Measurements from ENCODE around the gene HMG20A.

The HMG20A gene

DNA sequence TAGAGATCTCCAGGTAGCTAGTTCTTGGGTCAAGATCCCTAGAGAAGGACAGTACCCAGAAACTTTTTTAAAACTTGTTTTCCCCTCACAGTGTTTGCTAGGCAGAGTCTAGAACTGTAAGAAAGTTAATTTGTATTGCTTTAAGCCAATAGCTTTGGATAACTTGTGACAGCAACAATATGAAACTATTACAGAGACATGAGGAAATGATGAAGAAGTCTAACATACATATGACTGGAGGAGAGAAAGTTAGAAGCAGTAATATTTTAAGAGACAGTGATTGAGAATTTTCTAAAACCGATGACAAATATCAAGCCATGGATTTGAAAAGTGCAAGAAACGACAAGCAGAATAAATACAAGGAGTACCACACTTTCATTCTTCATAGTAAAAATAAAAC, 10.0 kb downstream of the HMG20A start:
- DNase-seq: no peak

GRCh38 chr15:77436822-77437221, 16.1 kb downstream of the HMG20A start:
- no peak for DNase-seq

DNA sequence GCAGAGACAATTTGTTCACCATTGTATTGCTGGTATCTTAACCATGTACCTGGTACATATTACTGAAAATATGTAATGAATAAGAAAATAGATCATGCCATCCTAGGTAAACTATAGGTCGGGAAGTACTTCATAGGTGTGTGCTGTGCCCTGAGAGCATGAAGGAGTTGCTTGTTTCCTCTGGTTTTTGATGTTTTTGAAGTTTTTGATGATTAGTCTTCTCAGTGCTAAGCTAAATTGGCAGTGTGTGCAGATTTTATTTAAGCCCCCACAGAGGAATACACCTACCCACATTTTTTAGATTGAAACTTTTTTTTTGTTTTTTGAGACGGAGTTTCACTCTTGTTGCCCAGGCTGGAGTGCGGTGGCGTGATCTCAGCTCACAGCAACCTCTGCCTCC, 16.6 kb downstream of the HMG20A start:
- no peak for DNase-seq

GRCh38 chr15:77440378-77440999, 19.8 kb downstream of the HMG20A start:
- no peak for DNase-seq

DNA sequence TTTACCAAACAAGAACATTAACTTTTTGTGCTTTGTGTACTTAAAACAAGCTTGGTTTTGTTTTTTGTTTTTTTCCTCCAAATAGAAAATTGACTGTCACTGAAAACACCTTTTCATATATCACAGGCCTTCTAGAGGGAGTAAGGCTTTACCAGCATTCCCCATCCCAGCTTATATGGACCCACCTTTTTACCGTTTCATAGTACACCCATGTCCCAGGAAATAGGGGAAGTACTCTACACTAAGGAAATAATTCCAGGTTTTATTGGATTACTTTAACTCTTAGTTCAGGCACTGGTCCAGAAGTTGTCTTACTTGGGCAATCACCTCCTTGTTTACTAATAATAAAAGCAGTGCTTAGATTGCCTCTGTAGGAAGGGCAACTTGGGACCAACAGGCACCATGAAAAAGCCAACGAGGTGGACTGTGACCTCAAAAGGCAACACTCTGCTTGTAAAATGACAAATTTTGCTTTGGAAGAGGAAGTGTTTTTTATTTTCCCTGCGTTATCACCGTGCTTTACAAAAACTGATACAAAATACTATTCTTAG, 26.2 kb downstream of the HMG20A start:
- no peak for DNase-seq

GRCh38 chr15:77454265-77454664, 33.6 kb downstream of the HMG20A start:
- DNase-seq: no peak

- no peak for DNase-seq
Measured at GRCh38 chr15:77454951-77455350, 34.3 kb downstream of the HMG20A start.

DNA sequence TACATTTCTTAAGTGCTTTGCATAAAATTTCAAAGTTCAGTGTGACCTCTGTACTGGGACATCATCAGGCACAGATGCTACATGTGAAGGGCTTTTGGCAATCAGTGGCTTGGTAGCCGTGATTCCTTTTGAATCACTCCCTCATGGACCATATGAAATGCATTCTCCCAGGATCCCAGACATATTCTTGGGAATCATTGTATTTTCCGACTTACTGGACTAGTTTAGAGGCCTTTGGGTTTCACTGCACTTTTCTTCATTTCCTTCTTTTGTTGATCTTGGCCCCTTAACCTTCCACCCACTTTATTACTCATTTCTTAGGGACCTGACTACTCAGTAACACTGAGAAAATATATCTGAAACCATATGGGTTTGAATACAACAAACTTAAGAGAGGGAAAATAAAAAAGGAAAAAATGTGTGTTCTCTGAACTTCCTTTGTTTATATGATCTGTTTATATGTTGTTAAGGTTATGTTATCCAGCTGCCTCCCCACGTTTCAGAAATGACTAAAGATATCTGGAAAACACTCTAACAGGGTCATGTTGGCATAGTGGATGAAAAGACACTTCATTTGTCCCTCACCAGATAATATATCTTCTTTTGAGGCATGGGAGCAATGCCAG, 35.1 kb downstream of the HMG20A start:
- DNase-seq: no peak

DNA sequence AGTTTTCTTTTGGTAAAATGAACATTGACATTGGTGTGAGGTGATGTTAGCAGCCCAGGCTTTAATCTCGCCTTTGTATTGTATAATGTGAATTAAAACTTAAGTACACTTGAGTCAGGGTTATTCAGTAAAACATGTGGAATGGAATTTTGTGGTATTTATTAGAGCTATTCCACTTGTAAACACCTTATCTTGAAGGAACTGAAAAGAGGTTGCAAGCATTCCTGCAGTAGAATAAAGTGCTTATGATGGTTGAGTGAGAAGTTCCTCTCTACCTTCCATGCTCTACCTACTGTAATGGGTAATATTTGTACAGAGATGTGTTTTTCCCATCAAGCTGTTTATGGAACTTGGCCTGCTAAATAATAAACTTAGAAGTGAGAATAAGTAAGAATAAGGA, 36.1 kb downstream of the HMG20A start:
- DNase-seq: no peak

DNA sequence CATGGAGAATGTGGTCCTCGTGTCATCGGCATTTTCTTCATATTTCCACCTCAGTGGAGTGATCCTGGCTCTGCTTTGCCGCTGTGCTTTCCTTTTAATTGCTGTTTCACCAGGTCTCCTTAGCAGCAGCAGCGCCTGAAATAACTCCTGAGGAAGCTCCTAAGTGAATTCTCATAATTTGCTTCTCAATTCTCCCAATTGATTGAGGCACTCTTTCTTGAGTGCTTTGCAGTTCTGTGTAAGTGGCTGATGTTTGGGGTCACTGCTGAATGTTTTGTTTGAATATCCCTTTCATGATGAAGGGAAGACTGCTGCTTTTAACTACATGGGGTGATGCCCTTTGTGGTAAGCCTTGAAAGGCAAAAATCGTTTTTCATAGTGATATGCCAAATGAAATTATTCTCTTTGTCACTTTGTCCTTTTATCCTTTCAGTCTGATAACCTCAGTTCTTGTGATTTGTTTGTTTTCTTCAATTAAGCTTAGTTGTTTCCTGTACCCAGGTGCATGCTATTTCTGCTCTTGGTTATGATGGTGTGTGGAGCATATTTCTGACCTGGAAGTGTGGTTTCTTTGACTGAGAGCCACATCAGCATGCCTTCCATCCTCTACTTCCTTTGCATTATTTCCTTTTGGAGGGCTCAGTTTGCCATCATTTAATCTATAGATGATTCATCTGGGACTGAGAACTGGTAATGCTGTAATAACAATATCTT, 36.7 kb downstream of the HMG20A start:
- DNase-seq: no peak

DNA sequence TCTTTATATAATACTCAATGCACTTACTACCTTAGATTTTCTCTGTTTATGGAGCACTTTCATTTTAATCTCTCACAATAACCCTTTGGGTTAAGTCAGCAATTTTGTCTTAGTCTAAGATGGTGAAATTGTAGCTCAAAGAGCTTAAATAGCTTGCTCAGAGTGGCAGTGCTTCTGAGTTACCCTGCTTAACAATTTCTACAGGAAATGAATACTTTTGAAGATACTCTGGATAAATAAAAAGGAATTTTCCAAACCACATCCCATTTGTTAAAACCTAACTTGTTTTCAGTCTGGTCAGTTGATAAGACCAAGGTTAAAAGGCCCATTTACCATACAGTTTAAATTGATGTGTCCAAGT, 37.2 kb downstream of the HMG20A start:
- DNase-seq: no peak

- DNase-seq: no peak
Measured at GRCh38 chr15:77459031-77459430, 38.3 kb downstream of the HMG20A start.

DNA sequence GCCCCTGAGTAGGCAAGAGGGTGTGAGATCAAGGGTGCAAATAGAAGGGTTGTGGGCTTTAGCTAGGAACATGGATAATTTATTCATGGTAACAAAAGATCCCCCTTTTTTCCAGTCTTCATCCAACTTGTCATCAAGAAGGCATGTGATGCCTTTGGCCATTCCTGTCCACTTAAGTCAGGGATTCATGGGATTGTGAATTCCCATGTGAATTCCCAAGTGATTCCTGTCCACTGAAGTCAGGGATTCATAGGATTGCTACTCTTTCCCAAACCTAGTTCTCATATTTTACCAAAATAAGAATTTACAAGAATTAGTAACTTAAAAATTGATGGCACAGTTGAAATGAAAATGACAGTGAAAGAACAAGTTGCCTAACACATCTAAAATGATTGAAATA, 40.8 kb downstream of the HMG20A start:
- DNase-seq: no peak

GRCh38 chr15:77464129-77464865, 43.6 kb downstream of the HMG20A start:
- DNase-seq: no peak

DNA sequence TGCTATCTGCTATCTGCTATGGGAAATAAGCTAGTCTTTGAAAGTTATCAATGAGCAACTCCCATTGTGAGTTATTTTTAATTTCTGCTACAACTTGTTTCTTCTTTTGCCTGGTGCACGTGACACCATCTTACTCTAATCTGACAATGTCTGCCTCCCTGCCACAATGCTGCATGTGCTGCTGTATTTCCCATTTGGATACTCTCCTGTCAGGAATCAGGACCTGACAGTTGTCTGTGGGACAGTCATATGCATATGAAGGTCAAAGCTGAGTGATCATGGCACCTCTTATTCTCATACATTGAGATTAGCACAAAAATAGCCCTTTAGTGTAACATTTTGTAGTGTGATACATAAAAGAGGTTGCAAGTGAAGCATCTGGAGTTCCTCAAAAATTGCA, 45.8 kb downstream of the HMG20A start:
- DNase-seq: no peak

DNA sequence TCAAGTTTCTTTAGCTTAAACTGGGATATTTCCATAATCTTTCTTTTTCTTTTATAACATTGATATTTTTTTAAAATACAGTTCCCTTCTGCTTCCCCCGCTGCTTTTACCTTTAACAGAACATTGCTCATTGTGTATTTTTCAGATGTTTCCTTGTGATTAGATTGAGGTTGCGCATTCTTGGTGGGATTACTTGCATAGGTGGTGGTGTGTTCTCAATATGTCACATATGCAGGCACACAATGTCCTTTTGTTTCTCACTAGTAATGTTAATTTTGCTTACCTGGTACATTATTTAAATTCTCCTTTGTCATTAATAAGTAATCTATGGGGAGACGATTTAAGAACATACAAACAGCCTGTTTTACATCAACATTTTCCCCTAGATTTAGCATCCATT, 48.2 kb downstream of the HMG20A start:
- DNase-seq: no peak

DNA sequence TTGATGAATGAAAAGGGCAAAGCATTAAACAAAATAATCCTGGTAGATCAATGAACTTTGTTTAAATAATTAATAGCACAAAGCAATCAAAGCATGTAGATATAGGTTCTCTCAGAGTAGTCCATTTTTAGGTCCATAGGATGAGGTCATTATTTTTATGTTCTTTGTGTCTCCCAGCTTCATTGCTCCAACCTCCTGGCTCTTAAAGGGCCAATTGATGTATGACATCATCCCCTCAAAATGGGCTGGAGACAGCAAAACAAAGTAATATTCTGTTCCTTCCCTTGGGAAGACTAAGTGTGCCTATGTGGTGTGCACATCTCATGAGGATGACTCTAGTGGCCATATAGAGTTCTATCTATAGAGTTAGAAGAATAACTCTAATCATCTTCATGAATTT, 49.5 kb downstream of the HMG20A start:
- no peak for DNase-seq

GRCh38 chr15:77473328-77473727, 52.6 kb downstream of the HMG20A start:
- no peak for DNase-seq

DNA sequence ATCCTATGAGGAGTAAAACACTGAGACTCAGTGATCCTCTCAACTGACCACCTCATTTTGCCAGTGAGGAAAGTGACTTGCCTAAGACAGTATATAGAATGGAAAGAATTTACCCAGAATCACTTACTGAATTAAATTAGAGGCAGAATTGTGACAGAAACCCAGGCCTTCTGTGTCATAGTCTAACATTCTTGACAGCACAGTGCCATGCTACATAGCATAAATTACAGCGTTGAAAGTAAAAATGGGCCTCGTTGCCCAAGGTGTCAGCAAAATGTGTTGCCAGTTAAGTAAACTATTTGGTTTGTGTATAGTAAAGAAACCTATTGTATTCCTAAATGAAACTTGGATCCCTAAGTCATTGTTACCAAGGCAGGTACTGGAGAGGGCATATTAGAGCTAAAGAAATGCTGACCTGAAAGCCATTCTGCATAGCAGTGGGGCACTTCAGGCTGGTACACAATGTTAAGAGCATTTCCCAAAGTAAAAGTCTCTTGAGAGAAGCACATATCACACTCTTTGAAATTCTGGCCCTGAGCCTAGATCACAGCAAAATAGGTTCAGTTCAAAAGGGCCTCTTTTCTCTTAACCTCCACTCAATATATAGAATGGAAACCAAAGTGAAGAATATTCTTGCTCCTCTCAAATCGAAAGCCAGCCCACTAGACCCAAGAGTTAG, 53.8 kb downstream of the HMG20A start:
- DNase-seq: no peak

DNA sequence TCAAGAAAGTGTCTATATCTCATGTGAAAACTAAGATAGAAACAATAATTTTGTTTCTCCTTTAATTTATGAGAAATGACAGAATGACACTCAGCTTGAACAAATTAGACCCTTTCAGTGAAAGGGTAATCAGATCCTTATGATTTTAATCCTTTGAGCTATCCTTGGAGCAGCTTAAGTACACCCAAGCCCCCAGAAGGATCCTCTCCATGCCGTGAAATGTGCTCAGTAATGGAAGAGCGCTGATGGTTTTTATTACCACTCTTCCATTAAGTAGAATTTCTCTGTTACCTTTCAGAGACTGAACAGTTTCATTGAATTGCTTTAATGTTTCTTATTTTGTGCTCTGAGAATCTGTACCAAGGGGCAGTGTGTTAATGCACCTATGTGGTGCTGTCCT, 54.3 kb downstream of the HMG20A start:
- no peak for DNase-seq

DNA sequence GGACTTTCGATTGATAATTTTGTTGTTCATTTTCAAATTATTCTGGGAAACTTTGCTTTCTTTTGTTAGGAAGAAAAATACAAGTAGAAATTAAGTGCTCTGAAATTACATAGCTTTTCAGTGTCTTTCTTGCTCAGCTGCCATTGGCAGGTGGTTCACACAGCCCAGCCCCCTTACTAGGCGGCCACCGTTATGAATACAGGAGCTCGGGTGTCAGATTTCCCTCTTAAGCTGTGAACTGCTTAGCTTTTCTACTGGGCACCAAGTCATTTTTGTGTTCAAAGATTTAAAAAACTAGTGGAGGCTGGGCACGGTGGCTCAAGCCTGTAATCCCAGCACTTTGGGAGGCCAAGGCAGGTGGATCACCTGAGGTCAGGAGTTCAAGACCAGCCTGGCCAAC, 55.2 kb downstream of the HMG20A start:
- DNase-seq: no peak

DNA sequence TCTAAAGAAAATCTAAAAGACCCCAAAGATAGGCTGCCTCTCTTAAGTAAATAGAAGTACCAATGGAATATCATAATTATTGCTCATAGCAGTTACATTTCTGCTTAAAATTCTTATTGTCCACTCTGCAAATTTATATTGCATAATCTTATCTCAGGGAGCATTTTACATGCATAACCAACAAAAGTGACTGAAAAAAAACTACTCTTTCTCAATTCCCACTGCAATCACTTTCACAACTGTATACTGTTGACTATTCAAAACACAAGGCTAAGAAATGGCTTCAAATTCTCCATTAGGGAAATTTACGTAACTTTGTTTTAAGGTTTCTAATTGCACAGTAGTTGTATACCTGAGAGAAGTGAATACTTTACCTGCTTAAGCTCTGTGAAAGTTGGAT, 56.3 kb downstream of the HMG20A start:
- no peak for DNase-seq

- no peak for DNase-seq
Measured at GRCh38 chr15:77478051-77478450, 57.4 kb downstream of the HMG20A start.

Data from GF-D8 (cell line).